Fibroblast of lung (primary cell): Measurements from ENCODE around the gene SEMA5B. TPM values are rescaled to one million over a fixed set of nuclear protein-coding genes. Genes with fewer than 3 reads are reported as not detected.
A peak's percentile ranks its signal among the peaks of the same experiment; 100 is the strongest.

Experiments
- DNase-seq, 2 donors: peaks; one replicate each; pipeline versions ENCODE4 v3.0.0 to v3.0.0-alpha.2; 2010; ENCODE audit warnings: low read depth in 2 of 2
- H2AFZ ChIP-seq: 2 replicates; pipeline ENCODE4 v1.5.1; 2012; ENCODE audit warnings: low read length, control low read depth, inconsistent platforms
- H3K27ac ChIP-seq: 2 replicates; pipeline ENCODE4 v1.5.1; 2011; ENCODE audit warnings: low read length, control low read depth; ENCODE audit not compliant: insufficient read depth
- H3K27me3 ChIP-seq: 2 replicates; pipeline ENCODE4 v1.5.1; 2011; ENCODE audit warnings: mild to moderate bottlenecking, low read length; ENCODE audit not compliant: control insufficient read depth, insufficient read depth
- H3K36me3 ChIP-seq: 2 replicates; pipeline ENCODE4 v1.5.1; 2011; ENCODE audit warnings: low read length; ENCODE audit not compliant: control insufficient read depth, insufficient read depth
- H3K4me1 ChIP-seq: 2 replicates; pipeline ENCODE4 v1.5.1; 2011; ENCODE audit warnings: low read length; ENCODE audit not compliant: control insufficient read depth, insufficient read depth; ENCODE audit errors: extremely low read depth
- H3K4me2 ChIP-seq: 2 replicates; pipeline ENCODE4 v1.5.1; 2011; ENCODE audit warnings: low read length, control low read depth; ENCODE audit not compliant: insufficient read depth; ENCODE audit errors: extremely low read depth
- H3K4me3 ChIP-seq, 4 experiments: fragments of 200-600 bp in 1 of 4; sonication (generic) in 1 of 4; replicated peaks in 1 of 4; 2 replicates each; pipeline ENCODE4 v1.5.1; 2011 to 2016; ENCODE audit warnings: low read length in 4 of 4, low read depth in 3 of 4, mild to moderate bottlenecking in 3 of 4, control low read depth in 2 of 4, inconsistent platforms in 1 of 4, mixed read lengths in 1 of 4; ENCODE audit not compliant: insufficient read depth in 1 of 4; ENCODE audit errors: control extremely low read depth in 1 of 4
- H3K79me2 ChIP-seq: 2 replicates; pipeline ENCODE4 v1.5.1; 2012; ENCODE audit warnings: mild to moderate bottlenecking, low read length, inconsistent platforms; ENCODE audit not compliant: control insufficient read depth, insufficient read depth
- H3K9ac ChIP-seq: 2 replicates; pipeline ENCODE4 v1.5.1; 2011; ENCODE audit warnings: mild to moderate bottlenecking, low read length, control low read depth; ENCODE audit not compliant: insufficient read depth
- H3K9me3 ChIP-seq: 2 replicates; pipeline ENCODE4 v1.5.1; 2012; ENCODE audit warnings: low read depth, low read length; ENCODE audit not compliant: control insufficient read depth, insufficient read depth
- H4K20me1 ChIP-seq: 2 replicates; pipeline ENCODE4 v1.5.1; 2011; ENCODE audit warnings: low read length; ENCODE audit not compliant: control insufficient read depth, insufficient read depth; ENCODE audit errors: extremely low read depth
- EZH2 ChIP-seq: IDR thresholded peaks from 2 replicates; pipeline ENCODE4 v1.5.1; 2012; ENCODE audit warnings: low read length, control low read depth, mild to moderate bottlenecking; ENCODE audit errors: missing control alignments
- polyA plus RNA-seq, 2 donors: library from polyadenylated mRNA; depleted of rRNA in 1 of 2; stranded (reverse) in 1 of 2; unstranded in 1 of 2; fragments of >200 nt; gene quantifications; 2 replicates each; pipeline ENCODE4 v1.2.1, GENCODE V29; 2011 to 2012; ENCODE audit warnings: missing spikeins in 1 of 2
- total RNA-seq: library from RNA; depleted of rRNA; stranded (reverse); fragments of >200 nt; gene quantifications from 2 replicates; pipeline ENCODE4 v1.2.1, GENCODE V29; 2014
- TF ChIP-seq, protein P1 (sequence below), 2 donors: IDR thresholded peaks in 1 of 2; conservative IDR thresholded peaks in 1 of 2; 1 replicate in 1 of 2; 2 replicates in 1 of 2; pipeline ENCODE4 v1.5.1; 2011 to 2012; ENCODE audit warnings: low read length in 2 of 2, control low read depth in 1 of 2, inconsistent platforms in 1 of 2, low read depth in 1 of 2, mild to moderate bottlenecking in 1 of 2

The SEMA5B gene
- total and polyA plus RNA-seq, 2 donors (not counting 1 experiment from before 2014, with no cell fraction given), result not detected

DNA sequence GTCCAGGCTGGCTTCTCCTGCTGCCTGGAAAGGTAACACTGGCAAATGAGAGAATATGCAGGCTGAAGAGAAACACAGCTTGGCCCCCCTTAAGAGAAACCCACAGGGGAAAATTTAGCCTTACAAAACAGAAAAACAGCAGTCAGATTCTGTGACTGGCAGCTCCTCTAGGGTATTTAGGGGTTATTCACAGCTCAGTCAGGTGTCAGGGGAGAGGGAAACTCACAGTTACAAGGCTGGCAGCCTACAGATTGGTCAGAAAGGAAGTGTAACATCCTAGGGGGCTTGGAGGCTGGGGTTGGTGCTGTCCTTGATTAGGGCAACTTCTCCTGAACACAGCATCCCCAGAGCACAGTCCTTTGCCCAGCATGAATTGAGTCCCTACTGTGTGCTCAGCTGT lies 81.4 kb downstream of the SEMA5B start:
- H3K4me2 ChIP-seq, result no peak overlapping the region
- no peak for TF ChIP-seq EZH2
- TF ChIP-seq, protein P1, sequence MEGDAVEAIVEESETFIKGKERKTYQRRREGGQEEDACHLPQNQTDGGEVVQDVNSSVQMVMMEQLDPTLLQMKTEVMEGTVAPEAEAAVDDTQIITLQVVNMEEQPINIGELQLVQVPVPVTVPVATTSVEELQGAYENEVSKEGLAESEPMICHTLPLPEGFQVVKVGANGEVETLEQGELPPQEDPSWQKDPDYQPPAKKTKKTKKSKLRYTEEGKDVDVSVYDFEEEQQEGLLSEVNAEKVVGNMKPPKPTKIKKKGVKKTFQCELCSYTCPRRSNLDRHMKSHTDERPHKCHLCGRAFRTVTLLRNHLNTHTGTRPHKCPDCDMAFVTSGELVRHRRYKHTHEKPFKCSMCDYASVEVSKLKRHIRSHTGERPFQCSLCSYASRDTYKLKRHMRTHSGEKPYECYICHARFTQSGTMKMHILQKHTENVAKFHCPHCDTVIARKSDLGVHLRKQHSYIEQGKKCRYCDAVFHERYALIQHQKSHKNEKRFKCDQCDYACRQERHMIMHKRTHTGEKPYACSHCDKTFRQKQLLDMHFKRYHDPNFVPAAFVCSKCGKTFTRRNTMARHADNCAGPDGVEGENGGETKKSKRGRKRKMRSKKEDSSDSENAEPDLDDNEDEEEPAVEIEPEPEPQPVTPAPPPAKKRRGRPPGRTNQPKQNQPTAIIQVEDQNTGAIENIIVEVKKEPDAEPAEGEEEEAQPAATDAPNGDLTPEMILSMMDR (conservative IDR thresholded peaks at IDR 0.05 in 1 of 2, IDR thresholded peaks at IDR 0.05 in 1 of 2; ENCODE audit: low read depth in 1 of 2, low read length in 2 of 2), result no peak
- no peaks in the 10 kb centered on the region for H3K4me1 ChIP-seq
- H3K4me3 ChIP-seq, result no peak overlapping the region
- H2AFZ ChIP-seq, result no peak overlapping the region
- no peak for DNase-seq
- H4K20me1 ChIP-seq, result no peaks in the 10 kb centered on the region
- no peaks in the 10 kb centered on the region for H3K79me2 ChIP-seq
- H3K27ac ChIP-seq, result no peak overlapping the region
- H3K36me3 ChIP-seq, result no peaks in the 10 kb centered on the region
- peaks cover 4% of the 10 kb centered on the region for H3K27me3 ChIP-seq
- H3K9me3 ChIP-seq, result no peaks in the 10 kb centered on the region
- no peak overlapping the region for H3K9ac ChIP-seq

DNA sequence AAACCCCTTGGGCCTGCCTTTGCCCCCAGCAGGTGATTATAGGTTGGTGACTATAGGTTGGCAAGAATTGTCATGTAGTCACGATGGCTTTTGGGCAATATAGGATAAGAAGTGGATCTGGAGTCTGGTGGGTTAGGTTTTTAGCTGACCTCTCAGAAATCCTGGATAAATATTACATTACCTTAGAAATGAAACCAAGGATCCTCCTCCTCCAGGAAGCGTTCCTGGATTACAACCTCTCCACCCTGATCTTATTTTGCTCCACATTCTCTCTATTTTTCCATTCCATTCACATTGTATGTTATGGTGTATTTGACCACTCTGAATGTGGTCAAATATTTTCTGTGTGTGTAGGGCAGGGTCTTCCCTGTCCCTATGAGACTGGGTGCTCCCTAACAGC lies 82.3 kb downstream of the SEMA5B start:
- DNase-seq, result no peak
- Histone ChIP-seq H3K4me3 (no peak overlapping the region), H2AFZ (no peak overlapping the region), H3K4me1 (no peaks in the 10 kb centered on the region), H3K36me3 (no peaks in the 10 kb centered on the region), H4K20me1 (no peaks in the 10 kb centered on the region), H3K9me3 (no peaks in the 10 kb centered on the region), H3K27me3 (peaks cover 4% of the 10 kb centered on the region), H3K9ac (no peak overlapping the region), H3K79me2 (no peaks in the 10 kb centered on the region), H3K27ac (no peak overlapping the region), H3K4me2 (no peak overlapping the region)
- TF ChIP-seq EZH2, result no peak
- TF ChIP-seq, protein P1 (conservative IDR thresholded peaks at IDR 0.05 in 1 of 2, IDR thresholded peaks at IDR 0.05 in 1 of 2; ENCODE audit: low read depth in 1 of 2, low read length in 2 of 2), result no peak

DNA sequence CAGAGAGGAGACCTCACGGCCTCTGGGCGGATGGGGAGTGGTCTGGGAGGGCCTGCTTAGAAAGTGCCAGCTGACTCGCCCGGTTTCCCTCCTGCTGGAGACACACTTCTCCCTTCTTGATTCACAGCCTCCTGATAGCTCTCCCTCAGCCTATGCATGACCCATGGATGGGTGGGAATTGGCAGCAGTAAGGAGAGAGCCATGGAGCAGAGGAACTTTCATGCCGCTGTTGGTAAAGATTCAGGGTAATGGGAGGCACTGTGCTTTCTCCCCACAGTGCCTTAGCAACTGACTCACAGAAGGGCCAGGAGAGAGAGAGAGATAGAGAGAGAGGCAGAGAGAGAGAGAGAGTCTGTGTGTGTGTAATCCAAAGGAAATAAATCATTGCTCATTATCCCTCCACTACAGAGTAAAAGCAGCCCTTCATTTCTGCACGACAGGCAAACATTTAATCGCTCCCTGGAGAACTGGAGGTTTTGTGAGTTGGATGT lies 82.8 kb downstream of the SEMA5B start:
- peak in 1 of 2 donors; percentile 40 for DNase-seq
- Histone ChIP-seq H3K4me1 (no peaks in the 10 kb centered on the region), H3K27ac (no peak overlapping the region), H2AFZ (no peak overlapping the region), H3K4me2 (no peak overlapping the region), H3K9ac (no peak overlapping the region), H3K79me2 (no peaks in the 10 kb centered on the region), H4K20me1 (no peaks in the 10 kb centered on the region), H3K9me3 (no peaks in the 10 kb centered on the region), H3K36me3 (no peaks in the 10 kb centered on the region), H3K27me3 (peaks cover 4% of the 10 kb centered on the region), H3K4me3 (no peak overlapping the region)
- TF ChIP-seq, protein P1 (conservative IDR thresholded peaks at IDR 0.05 in 1 of 2, IDR thresholded peaks at IDR 0.05 in 1 of 2; ENCODE audit: low read depth in 1 of 2, low read length in 2 of 2), result no peak
- TF ChIP-seq EZH2, result no peak
